A549 (cell line): Measurements from ENCODE around the gene LCN9. TPM values are rescaled to one million over a fixed set of nuclear protein-coding genes. Genes with fewer than 3 reads are reported as not detected.

Experiments
- ATAC-seq, 2 experiments: fragments of 200-7000 bp in 1 of 2; fragments of >200 bp in 1 of 2; cut with Nextera tagmentation in 1 of 2; cut with Tn5 transposase in 1 of 2; 3 replicates each; pipeline versions ENCODE4 v1.8.0 to v1.9.1; 2018 to 2020; ENCODE audit warnings: mild to moderate bottlenecking in 1 of 2, moderate library complexity in 1 of 2
- CTCF ChIA-PET: fragments of 300-600 bp; sonication (Branson Sonifier 250); formaldehyde crosslinking; extraction: SDS; loops from one replicate; lab custom pipeline; 2021; ENCODE audit warnings: antibody characterized with exemption, inconsistent platforms; lab: Yijun Ruan, JAX
- POLR2A ChIA-PET: fragments of 350-600 bp; formaldehyde crosslinking; extraction: SDS; loops from one replicate; lab custom pipeline; 2021; ENCODE audit warnings: antibody characterized with exemption, inconsistent platforms; lab: Yijun Ruan, JAX
- DNase-seq, 2 experiments: peaks; one replicate each; pipeline versions ENCODE4 v3.0.0 to v3.0.0-alpha.2; 2011 to 2016; ENCODE audit warnings: low read depth in 1 of 2, low spot score in 1 of 2
- FAIRE-seq: peaks from 2 replicates; lab custom pipeline; 2011; peaks lifted over from hg19 to GRCh38; lab: Jason Lieb, UNC
- H3K27ac ChIP-seq, 2 experiments: fragments of >200 bp; sonication (Bioruptor Twin); formaldehyde crosslinking; 3 replicates each; pipeline ENCODE4 v1.5.1; 2016 to 2017
- H3K4me1 ChIP-seq: fragments of >200 bp; sonication (Bioruptor Twin); formaldehyde crosslinking; 3 replicates; pipeline ENCODE4 v1.6.1; 2016
- H3K4me2 ChIP-seq: fragments of >200 bp; sonication (Bioruptor Twin); formaldehyde crosslinking; 3 replicates; pipeline ENCODE4 v1.6.1; 2016
- H3K4me3 ChIP-seq: fragments of >200 bp; sonication (Bioruptor Twin); formaldehyde crosslinking; 3 replicates; pipeline ENCODE4 v1.5.1; 2016
- H3K9me3 ChIP-seq: fragments of >200 bp; sonication (Bioruptor Twin); formaldehyde crosslinking; 3 replicates; pipeline ENCODE4 v1.6.1; 2016
- BHLHE40 ChIP-seq: IDR thresholded peaks from 2 replicates; pipeline ENCODE4 v1.6.1; 2012; ENCODE audit warnings: low read depth, low read length, inconsistent platforms
- FOSL2 ChIP-seq, 2 experiments: fragments of 450-650 bp in 1 of 2; fragments of >200 bp in 1 of 2; sonication (Bioruptor Twin) in 1 of 2; formaldehyde crosslinking; IDR thresholded peaks; 2 replicates each; pipeline versions ENCODE4 v1.5.0 to v1.6.1; 2016 to 2020; ENCODE audit warnings: mild to moderate bottlenecking in 1 of 2, moderate library complexity in 1 of 2
- GATA3 ChIP-seq: IDR thresholded peaks from 2 replicates; pipeline ENCODE4 v1.6.1; 2012; ENCODE audit warnings: borderline replicate concordance
- HEYL ChIP-seq: fragments of 250-450 bp; sonication (Bioruptor Pico); IDR thresholded peaks from 2 replicates; pipeline ENCODE4 v1.8.0; 2021; ENCODE audit warnings: mild to moderate bottlenecking, moderate library complexity
- HOXB5 ChIP-seq: fragments of 250-450 bp; sonication (Bioruptor Pico); IDR thresholded peaks from 2 replicates; pipeline ENCODE4 v1.5.0; 2020; ENCODE audit warnings: mild to moderate bottlenecking, moderate library complexity
- KDM1A ChIP-seq: fragments of 200-600 bp; sonication (generic); IDR thresholded peaks from 2 replicates; pipeline ENCODE4 v1.6.1; 2016; ENCODE audit warnings: low read depth, mild to moderate bottlenecking
- NFE2L2 ChIP-seq: fragments of 150-350 bp; conservative IDR thresholded peaks from 2 replicates; pipeline ENCODE4 v1.6.1; 2014; ENCODE audit warnings: low read length
- POLR2AphosphoS2 ChIP-seq: conservative IDR thresholded peaks from 2 replicates; pipeline ENCODE4 v1.6.1; 2012; ENCODE audit warnings: low read length, improper control_type of control experiment, inconsistent platforms
- RAD21 ChIP-seq, 2 experiments: fragments of >200 bp in 1 of 2; sonication (Bioruptor Twin) in 1 of 2; formaldehyde crosslinking in 1 of 2; IDR thresholded peaks in 1 of 2; conservative IDR thresholded peaks in 1 of 2; 2 replicates in 1 of 2; 3 replicates in 1 of 2; pipeline ENCODE4 v1.6.1; 2012 to 2018; ENCODE audit warnings: inconsistent platforms in 1 of 2
- TFCP2L1 ChIP-seq: fragments of 250-450 bp; sonication (Bioruptor Pico); IDR thresholded peaks from 2 replicates; pipeline ENCODE4 v1.5.0; 2021; ENCODE audit warnings: mild to moderate bottlenecking
- ZSCAN20 ChIP-seq: fragments of 250-450 bp; sonication (Bioruptor Pico); IDR thresholded peaks from 2 replicates; pipeline ENCODE4 v1.8.0; 2022; ENCODE audit warnings: mild to moderate bottlenecking, moderate library complexity
- WGBS: methylation state at CpG from one replicate; pipeline ENCODE4 v1.1.6; 2017; ENCODE audit errors: missing lambda C conversion rate; 5-methylcytosine and 5-hydroxymethylcytosine counted together
- polyA plus RNA-seq, 4 experiments: library from polyadenylated mRNA; depleted of rRNA in 3 of 4; stranded (reverse); fragments of >200 nt; fragmentation: RNase III in 1 of 4; extraction: RNeasy Plus Mini Kit Qiagen cat#74134 plus additional on column Dnase treatment in 1 of 4; gene quantifications; 2 replicates in 3 of 4; 3 replicates in 1 of 4; pipeline ENCODE4 v1.2.3, GENCODE V29; 2011 to 2017
- TF ChIP-seq, protein P1 (sequence below): fragments of 450-650 bp; IDR thresholded peaks from 2 replicates; pipeline ENCODE4 v1.6.1; 2014; ENCODE audit warnings: antibody characterized with exemption
- TF ChIP-seq, protein P2 (sequence below): fragments of 250-450 bp; sonication (Bioruptor Pico); IDR thresholded peaks from 2 replicates; pipeline ENCODE4 v1.5.0; 2021; ENCODE audit warnings: mild to moderate bottlenecking, moderate library complexity, borderline replicate concordance
- TF ChIP-seq, protein P3 (sequence below): fragments of >200 bp; sonication (Bioruptor Twin); formaldehyde crosslinking; IDR thresholded peaks from 3 replicates; pipeline ENCODE4 v1.5.1; 2016

Gene LCN9
- polyA plus RNA-seq, 2 of the 4 experiments (the other 2 are of a cell fraction): not detected

DNA sequence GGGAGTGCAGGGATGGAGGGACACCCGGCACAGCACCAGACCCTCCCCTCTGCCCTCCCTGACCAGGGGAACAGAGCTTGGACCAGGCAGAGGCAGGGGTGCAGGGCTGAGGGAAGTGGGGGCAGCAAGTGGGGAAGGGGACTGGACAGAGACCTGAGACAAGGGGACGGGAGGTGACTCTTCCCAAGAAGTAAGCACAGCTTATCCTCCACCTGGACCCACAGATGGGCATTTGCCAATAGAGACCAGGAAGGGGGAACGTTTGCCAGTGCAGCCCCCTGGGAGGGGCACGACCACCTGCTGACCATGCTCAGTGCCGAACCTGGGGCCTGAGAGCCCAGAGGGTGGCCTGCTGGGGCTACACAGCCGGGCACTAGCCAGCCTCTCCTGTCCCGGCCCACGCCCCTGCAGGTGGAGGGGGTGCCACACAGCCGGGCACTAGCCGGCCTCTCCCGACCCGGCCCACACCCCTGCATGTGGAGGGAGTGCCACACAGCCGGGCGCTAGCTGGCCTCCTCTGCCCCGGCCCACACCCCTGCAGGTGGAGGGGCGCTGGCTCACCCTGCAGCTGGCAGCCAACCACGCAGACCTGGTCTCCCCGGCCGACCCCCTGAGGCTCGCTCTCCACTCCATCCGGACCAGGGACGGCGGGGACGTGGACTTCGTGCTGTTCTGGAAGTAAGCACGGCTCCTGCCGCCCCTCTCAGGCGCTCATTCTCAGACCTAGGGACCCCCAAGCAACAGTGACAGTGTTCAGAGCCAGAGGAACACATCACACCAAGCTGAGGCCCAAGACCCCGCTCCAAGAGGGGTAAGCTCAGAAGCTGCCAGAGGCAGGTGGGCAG lies 48.1 kb upstream of the LCN9 start (continued):
- TF ChIP-seq, protein P1, sequence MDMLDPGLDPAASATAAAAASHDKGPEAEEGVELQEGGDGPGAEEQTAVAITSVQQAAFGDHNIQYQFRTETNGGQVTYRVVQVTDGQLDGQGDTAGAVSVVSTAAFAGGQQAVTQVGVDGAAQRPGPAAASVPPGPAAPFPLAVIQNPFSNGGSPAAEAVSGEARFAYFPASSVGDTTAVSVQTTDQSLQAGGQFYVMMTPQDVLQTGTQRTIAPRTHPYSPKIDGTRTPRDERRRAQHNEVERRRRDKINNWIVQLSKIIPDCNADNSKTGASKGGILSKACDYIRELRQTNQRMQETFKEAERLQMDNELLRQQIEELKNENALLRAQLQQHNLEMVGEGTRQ: no peak
- TF ChIP-seq NFE2L2: no peak
- no peak for TF ChIP-seq KDM1A
- no peak for TF ChIP-seq RAD21 (conservative IDR thresholded peaks at IDR 0.05 in 1 of 2, IDR thresholded peaks at IDR 0.05 in 1 of 2)
- TF ChIP-seq HOXB5 (CRISPR knock-in tag): no peak
- TF ChIP-seq TFCP2L1 (CRISPR knock-in tag): no peak
- TF ChIP-seq FOSL2 (IDR thresholded peaks at IDR 0.05): no peak
- no peak for TF ChIP-seq FOSL2 (CRISPR knock-in tag; IDR thresholded peaks at IDR 0.05)
- no peak for TF ChIP-seq BHLHE40
- TF ChIP-seq, protein P2, sequence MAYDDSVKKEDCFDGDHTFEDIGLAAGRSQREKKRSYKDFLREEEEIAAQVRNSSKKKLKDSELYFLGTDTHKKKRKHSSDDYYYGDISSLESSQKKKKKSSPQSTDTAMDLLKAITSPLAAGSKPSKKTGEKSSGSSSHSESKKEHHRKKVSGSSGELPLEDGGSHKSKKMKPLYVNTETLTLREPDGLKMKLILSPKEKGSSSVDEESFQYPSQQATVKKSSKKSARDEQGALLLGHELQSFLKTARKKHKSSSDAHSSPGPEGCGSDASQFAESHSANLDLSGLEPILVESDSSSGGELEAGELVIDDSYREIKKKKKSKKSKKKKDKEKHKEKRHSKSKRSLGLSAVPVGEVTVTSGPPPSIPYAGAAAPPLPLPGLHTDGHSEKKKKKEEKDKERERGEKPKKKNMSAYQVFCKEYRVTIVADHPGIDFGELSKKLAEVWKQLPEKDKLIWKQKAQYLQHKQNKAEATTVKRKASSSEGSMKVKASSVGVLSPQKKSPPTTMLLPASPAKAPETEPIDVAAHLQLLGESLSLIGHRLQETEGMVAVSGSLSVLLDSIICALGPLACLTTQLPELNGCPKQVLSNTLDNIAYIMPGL (CRISPR knock-in tag): no peak

DNA sequence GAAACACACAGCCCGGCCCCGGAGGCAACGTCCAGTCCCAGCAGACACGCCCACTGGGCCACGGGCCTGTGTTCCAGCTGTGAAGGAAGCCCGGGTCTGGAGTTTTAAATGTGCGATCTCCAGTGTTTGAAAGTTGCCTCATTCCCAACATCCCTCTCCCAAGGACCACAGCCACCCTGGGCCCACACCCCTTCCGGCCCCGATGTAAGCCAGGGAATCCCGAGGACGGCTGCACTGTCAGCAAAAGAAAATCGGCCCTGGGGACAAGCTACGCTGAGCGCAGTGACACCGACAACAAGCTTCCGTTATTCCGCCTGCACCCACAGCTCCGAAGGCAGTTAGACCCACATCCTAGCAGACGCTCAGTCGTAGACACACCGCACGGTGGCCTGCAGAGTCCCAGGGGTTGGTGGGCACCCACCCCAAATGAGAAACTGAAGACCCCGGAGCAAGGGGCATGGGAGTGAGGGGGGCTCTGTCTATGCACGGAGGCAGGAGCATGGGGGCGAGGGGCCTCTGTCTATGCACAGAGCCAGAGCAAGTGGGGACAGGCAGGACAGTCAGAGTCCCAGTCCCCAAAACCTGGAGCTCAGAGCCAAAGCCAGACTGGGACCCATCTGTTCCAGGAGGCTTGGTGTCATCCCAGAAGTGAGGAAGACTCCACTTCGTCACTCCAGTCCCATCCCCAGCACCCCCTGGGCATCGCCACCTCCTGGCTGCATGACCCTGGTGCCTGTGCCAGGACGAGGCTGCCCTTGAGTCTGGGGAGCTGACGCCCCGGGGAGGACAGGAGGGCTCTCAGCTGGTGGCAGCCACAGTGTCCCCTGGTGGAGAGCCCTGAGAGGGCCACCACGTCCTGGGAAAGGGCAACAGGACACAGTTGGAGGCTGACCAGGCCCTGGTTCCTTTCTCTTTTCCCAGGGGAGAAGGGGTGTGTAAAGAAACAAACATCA lies 47.2 kb upstream of the LCN9 start:
- WGBS: 49% methylated on average over 20 of the region's 31 CpGs
- FAIRE-seq: no peak
- Histone ChIP-seq H3K4me3 (no peak overlapping the region), H3K27ac (no peak overlapping the region), H3K4me2 (no peak overlapping the region), H3K9me3 (no peaks in the 10 kb centered on the region), H3K4me1 (no peaks in the 10 kb centered on the region)
- ChIA-PET CTCF (interaction anchor here (0.9 to 6.9 kb wide), 5 partner anchors 9 to 21 kb away, joined by 3 to 55 read pairs (median 4); no protein-coding TSS in a partner anchor), POLR2A (no interaction called here)
- peak; percentile 34 to 71; a peak in 4 of 6 replicates for ATAC-seq
- no peak for DNase-seq
- no peak for TF ChIP-seq ZSCAN20 (CRISPR knock-in tag)
- TF ChIP-seq, protein P3, sequence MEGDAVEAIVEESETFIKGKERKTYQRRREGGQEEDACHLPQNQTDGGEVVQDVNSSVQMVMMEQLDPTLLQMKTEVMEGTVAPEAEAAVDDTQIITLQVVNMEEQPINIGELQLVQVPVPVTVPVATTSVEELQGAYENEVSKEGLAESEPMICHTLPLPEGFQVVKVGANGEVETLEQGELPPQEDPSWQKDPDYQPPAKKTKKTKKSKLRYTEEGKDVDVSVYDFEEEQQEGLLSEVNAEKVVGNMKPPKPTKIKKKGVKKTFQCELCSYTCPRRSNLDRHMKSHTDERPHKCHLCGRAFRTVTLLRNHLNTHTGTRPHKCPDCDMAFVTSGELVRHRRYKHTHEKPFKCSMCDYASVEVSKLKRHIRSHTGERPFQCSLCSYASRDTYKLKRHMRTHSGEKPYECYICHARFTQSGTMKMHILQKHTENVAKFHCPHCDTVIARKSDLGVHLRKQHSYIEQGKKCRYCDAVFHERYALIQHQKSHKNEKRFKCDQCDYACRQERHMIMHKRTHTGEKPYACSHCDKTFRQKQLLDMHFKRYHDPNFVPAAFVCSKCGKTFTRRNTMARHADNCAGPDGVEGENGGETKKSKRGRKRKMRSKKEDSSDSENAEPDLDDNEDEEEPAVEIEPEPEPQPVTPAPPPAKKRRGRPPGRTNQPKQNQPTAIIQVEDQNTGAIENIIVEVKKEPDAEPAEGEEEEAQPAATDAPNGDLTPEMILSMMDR: 0 out of 3 replicates have a peak, but pooled peaks have one; percentile 7

DNA sequence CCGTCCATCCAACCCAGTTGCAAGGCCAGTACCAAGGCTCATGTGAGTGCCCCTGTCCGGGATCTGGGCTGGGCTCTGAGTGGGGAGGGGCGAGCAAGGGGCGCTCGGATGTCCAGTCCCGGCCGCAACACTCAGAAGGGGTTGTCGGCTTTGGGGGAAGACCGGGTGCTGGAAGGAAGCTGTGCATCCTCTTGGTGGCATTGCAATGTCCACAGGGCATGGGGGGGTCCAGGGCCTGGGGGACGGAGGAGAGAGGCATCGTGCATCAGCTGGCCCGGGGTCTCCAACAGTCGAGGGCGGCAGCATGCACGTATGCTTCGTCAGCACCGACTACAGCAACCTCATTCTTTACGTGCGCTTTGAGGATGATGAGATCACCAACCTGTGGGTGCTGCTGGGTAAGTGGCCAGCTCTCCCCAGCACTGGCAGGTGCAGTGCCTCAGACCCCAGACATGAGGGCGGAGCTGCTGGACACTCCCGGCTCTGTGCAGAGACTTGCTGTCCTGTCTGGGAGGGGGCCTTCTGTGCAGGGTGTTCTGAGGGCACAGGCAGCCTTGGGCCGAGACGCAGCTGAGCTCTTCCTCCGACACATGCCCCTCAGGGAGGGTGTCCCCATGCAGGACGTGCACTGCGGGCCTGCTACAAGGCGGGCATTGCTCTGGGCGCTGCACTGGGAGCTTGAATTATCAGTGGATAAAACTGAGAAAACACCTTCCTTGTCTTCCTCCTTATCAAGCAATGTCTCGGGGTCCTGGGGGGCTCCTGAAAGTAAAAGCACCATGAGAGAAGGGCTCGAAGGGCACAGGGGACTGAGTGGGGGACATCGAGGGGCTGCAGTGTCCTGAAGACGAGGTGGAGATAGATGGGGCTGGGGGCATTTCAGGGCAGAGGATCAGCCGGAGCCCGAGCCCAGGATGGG lies 46.2 kb upstream of the LCN9 start:
- no peaks in the 10 kb centered on the region for H3K9me3 ChIP-seq
- H3K27ac ChIP-seq: no peak overlapping the region
- ATAC-seq (no peak), DNase-seq (no peak), FAIRE-seq (no peak)
- H3K4me2 ChIP-seq: no peak overlapping the region
- 59% methylated on average over 30 of the region's 34 CpGs for WGBS
- no peak for TF ChIP-seq GATA3
- TF ChIP-seq POLR2AphosphoS2: no peak
- TF ChIP-seq HEYL: no peak
- CTCF ChIA-PET: interaction anchor here (1.8 to 6.9 kb wide), 3 partner anchors 8 to 15 kb away, joined by 4 to 55 read pairs (median 5); no protein-coding TSS in a partner anchor
- no peak overlapping the region for H3K4me3 ChIP-seq
- H3K4me1 ChIP-seq: no peaks in the 10 kb centered on the region
- POLR2A ChIA-PET: no interaction called here
